Testis (tissue), 5 donors: Measurements from ENCODE around the gene CPLX4. TPM values are rescaled to one million over a fixed set of nuclear protein-coding genes. Genes with fewer than 3 reads are reported as not detected.

Experiments
- DNase-seq: peaks from one replicate; pipeline ENCODE4 v3.0.0-alpha.2; 2019
- H3K27ac ChIP-seq, 2 donors: fragments of 200-600 bp; sonication (generic); one replicate each; pipeline ENCODE4 v1.5.1; 2019
- H3K27me3 ChIP-seq: fragments of 200-600 bp; sonication (generic); one replicate; pipeline ENCODE4 v1.5.1; 2019
- H3K36me3 ChIP-seq: fragments of 200-600 bp; sonication (generic); one replicate; pipeline ENCODE4 v1.5.1; 2017; ENCODE audit warnings: low read depth; ENCODE audit errors: missing control alignments
- H3K4me1 ChIP-seq: fragments of 200-600 bp; sonication (generic); one replicate; pipeline ENCODE4 v1.5.1; 2019
- H3K4me3 ChIP-seq, 2 donors: fragments of 200-600 bp; sonication (generic); one replicate each; pipeline ENCODE4 v1.5.1; 2017 to 2019
- H3K9me3 ChIP-seq: fragments of 200-600 bp; sonication (generic); one replicate; pipeline ENCODE4 v1.5.1; 2017
- CTCF ChIP-seq, 3 experiments: fragments of 450-650 bp in 2 of 3; fragments of 200-600 bp in 1 of 3; sonication (generic) in 1 of 3; IDR thresholded peaks; one replicate each; pipeline ENCODE4 v1.5.1; 2016 to 2019; ENCODE audit warnings: antibody characterized with exemption in 3 of 3, mild to moderate bottlenecking in 2 of 3, moderate library complexity in 1 of 3
- POLR2A ChIP-seq: fragments of 450-650 bp; IDR thresholded peaks from one replicate; pipeline ENCODE4 v1.6.1; 2017; ENCODE audit warnings: antibody characterized with exemption, mild to moderate bottlenecking, moderate library complexity
- WGBS, 2 donors: methylation state at CpG; one replicate each; pipeline ENCODE4 v1.1.5; 2018; 5-methylcytosine and 5-hydroxymethylcytosine counted together
- intact Hi-C: fragments of 100-400 bp; cut with DNase I; formaldehyde crosslinking; loops from one replicate; pipeline ENCODE4 v1.15.1; 2023; ENCODE audit warnings: low total_unique reads
- long read RNA-seq, 2 donors: transcript quantifications; one replicate each; lab custom pipeline, GENCODE V29; 2026
- polyA plus RNA-seq: library from polyadenylated mRNA; stranded (reverse); fragments of 350-450 nt; fragmentation: Illumina TruSeq; extraction: RNeasy Lipid Tissue Mini Kit (QIAGEN cat#74804); gene quantifications from one replicate; pipeline ENCODE4 v1.2.3, GENCODE V29; 2014; ENCODE audit warnings: low read depth, low replicate concordance; ENCODE audit not compliant: insufficient read depth
- total RNA-seq, 2 donors: library from RNA; depleted of rRNA; stranded (reverse); fragments of >200 nt; gene quantifications; one replicate each; pipeline ENCODE4 v1.2.3, GENCODE V29; 2016

The CPLX4 gene
- total RNA-seq (under 1 TPM; 0.31 to 0.55 TPM), polyA plus RNA-seq (0.26 TPM)
- long read RNA-seq, donor 1 = 0 reads
- long read RNA-seq, donor 2 = 0 reads

DNA sequence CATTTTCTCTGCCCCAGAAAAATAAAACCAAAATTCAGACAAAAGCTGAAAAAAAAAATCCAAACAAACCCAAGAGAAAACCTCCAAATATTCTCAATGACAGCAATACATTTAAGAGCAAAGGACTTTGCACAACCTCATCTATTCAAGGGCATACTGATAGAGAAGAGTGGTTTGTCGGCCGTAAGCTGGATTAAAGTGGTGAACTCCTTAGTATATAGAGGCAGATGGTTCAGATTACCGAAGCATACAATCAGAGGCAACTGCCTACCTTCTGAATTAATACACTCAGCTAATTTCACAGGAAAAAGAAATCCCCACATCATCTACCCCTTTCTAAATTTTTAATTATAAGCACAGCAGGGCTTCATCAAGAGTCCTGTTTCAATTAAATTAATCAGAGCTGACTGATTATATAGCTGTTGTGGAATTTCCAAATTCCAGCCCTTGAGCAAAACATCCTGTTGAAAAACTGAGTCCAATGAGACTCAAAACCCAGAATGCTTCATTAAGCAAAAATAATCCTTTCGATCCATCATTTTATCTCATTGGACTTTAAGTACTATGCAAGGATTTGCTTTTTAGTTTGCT is at the start of gene CPLX4:
Gene CPLX4, minus strand, starts transcription at position 190 of the 591 bp plus-strand sequence. Its CDS starts 187 bp downstream, at position 3.
- no peak for DNase-seq
- Histone ChIP-seq H3K27me3 (no peaks in the 10 kb centered on the region), H3K4me3 (no peak within 1 kb of the TSS), H3K27ac (no peak within 1 kb of the TSS), H3K9me3 (no peaks in the 10 kb centered on the region), H3K4me1 (no peaks in the 10 kb centered on the region), H3K36me3 (no peaks in the 10 kb centered on the region)
- WGBS, 2 donors = 74% methylated on average over 4 of the region's 4 CpGs
- no peak for TF ChIP-seq CTCF (IDR thresholded peaks at IDR 0.05)
- TF ChIP-seq POLR2A = no peak
- intact Hi-C loops = no loop called here

DNA sequence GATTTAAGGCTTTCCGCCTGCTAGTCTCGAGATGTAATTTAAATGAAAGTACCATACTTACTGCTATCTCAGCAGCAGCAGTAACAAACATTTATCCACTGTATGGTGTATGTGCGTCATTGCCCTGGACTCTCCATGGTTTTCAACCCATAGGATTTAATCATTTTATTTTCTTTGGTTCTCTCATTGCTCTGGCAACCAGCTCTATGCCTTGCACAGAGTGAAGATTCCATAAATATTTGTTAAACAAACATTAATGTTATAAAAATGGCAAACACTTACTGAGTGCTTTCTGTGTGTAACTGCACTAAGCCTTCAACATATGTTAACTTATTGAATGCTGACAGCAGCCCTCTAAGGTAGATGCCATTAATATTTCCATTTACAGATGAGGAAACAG is 41.9 kb upstream of the CPLX4 start:
- Histone ChIP-seq H3K36me3 (no peaks in the 10 kb centered on the region), H3K27ac (no peak overlapping the region), H3K27me3 (no peaks in the 10 kb centered on the region), H3K9me3 (no peaks in the 10 kb centered on the region), H3K4me1 (peaks cover 13% of the 10 kb centered on the region), H3K4me3 (peak overlapping the region in 1 of 2 donors; percentile 93)
- intact Hi-C loops = no loop called here
- 58 to 78% methylated on average over 3 of the region's 3 CpGs for WGBS, 2 donors
- DNase-seq = no peak
- TF ChIP-seq CTCF (IDR thresholded peaks at IDR 0.05) (no peak), POLR2A (no peak)

- Histone ChIP-seq H3K9me3 (no peaks in the 10 kb centered on the region), H3K4me1 (peaks cover 13% of the 10 kb centered on the region), H3K36me3 (no peaks in the 10 kb centered on the region), H3K4me3 (peak overlapping the region; percentile 93), H3K27ac (peak overlapping the region in 1 of 2 donors; percentile 90), H3K27me3 (no peaks in the 10 kb centered on the region)
- no peak for DNase-seq
- WGBS, 2 donors = 0 to 1% methylated on average over 4 of the region's 4 CpGs
- intact Hi-C loops = no loop called here
- TF ChIP-seq CTCF (IDR thresholded peaks at IDR 0.05) = no peak
- no peak for TF ChIP-seq POLR2A
Measured at GRCh38 chr18:59359576-59359952, 41.1 kb upstream of the CPLX4 start.

DNA sequence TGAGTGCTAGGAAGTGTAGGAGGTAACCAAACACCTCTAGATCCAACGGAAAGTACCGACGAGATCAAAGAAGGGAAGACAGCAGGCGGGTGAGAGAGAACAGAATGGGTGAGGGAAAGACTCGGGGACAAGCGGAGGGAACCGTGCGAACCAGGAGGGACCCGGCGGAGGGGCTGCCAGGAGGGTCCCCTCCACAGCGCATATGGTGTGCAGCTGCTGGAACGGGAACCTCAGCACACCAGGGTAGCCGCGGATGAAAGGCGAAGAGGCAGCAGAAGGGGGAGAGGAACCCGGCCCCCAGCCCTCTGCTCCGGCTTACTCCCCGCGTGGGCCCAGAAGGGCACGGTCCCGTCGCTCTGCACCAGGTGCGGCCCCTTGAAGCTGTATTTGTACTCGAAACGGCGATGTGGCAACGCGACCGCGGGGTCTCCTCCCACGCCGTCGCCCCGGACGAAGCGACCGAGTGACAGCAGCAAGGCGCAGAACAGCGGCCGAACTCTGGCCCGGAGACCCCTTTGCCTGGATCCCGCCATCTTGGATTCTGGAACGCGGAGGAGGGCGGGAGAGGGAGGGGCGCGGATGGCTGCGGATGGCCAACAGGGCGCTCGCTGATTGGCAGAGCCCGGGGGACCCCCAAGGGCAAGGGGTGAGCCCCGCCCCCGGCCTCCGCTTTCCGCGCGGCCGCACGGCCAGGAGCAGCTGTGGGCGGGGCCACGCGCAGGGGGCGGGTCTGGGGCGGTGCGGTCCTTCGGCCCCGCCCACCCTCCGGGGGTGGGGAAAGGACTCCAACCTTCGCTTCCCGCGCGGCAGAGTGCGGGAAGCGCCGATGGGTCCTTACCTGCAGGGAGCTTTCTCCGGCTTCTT is 40.5 kb upstream of the CPLX4 start, which contains the start of gene LMAN1:
Gene LMAN1, minus strand, starts transcription at position 554 of the 864 bp plus-strand sequence. Its CDS starts 21 bp downstream, at position 533.
- WGBS, 2 donors = 0 to 1% methylated on average over 15 to 67 of the region's 76 CpGs
- Histone ChIP-seq H3K27ac (peak within 1 kb of the TSS; percentile 88 to 90), H3K9me3 (no peaks in the 10 kb centered on the region), H3K27me3 (no peaks in the 10 kb centered on the region), H3K36me3 (no peaks in the 10 kb centered on the region), H3K4me1 (peaks cover 13% of the 10 kb centered on the region), H3K4me3 (peak within 1 kb of the TSS; percentile 93)
- intact Hi-C loops = no loop called here
- DNase-seq = peak; percentile 98
- TF ChIP-seq CTCF (IDR thresholded peaks at IDR 0.05) (no peak), POLR2A (peak; percentile 36)
